GM21360 (cell line): ENCODE data around the gene NOB1.
"Not testable (repeated sequence)": the region's sequence is repeated elsewhere in the genome, so short reads cannot be mapped to it uniquely, and the experiment has no call there.

Source experiments
- ATAC-seq: cut with Tn5 transposase; IDR thresholded peaks from one replicate; pipeline ENCODE4 v1.9.1; 2021; ENCODE audit warnings: mild to moderate bottlenecking, moderate library complexity; ENCODE audit not compliant: unreplicated experiment

The NOB1 gene

DNA sequence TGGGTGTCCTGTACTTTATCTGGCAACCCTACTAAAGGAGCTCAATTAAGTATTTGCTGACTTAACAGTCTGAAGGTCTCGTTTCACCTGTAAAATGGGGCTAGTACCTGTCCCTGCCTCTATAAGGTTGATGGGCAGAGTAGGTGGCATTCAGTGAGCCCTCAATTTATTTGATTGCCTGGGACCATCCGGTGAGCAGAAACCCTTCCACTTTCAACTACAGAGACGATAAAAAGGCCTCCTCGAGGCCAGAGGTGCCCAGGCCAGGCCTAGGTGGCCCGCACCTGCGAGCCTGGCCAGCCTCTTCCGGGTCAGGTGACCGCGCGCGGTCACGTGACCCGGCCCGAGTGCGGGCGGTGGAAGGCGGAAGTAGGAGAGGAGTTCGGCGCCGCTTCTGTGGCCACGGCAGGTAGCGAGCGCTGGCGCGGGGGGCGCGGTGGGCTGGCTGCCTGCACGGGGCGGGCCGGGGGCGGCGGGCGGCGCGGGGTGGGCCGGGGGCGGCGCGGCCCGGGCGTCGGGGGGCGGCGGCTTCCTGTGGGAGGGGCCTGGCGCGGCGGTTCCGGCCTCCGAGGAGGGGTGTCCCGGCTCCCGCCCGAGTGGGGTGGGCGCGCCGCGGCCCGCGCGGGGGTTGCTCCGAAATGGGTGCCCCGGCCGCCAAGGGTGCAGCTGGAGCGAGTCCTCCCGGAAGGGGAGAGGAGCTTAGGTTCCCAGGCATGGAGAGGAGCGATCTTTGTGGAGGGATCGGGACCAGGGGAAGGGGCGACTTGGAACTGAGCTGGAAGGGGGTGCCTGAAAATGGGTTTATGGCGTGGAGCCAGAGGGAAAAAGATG, 7.5 kb upstream of the NOB1 start, which contains the start of gene WWP2:
TSS of gene WWP2 (plus strand) at position 350 of the 831 bp plus-strand sequence. CDS start 24,679 bp downstream, outside the sequence.
- peak; percentile 87 for ATAC-seq

DNA sequence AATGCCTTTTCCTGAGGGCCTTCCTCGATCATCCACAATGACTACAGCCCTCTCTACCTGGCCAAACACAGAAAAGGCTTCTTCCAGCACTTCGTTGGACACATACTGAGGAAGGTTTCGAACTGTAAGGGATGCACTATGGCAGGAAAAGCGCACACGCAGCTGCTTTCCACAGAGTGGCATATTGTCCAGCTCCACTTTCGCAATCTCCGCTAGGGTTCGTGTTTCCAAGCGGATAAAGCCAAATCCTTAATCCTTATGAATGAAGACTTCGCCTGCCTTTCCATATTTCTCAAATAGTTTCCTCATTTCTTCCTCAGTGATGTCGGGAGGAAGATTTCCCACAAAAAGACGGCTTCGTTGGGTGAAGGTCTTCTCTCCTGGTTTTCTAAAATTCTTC, 2.6 kb upstream of the NOB1 start:
- ATAC-seq: not testable (repeated sequence)

DNA sequence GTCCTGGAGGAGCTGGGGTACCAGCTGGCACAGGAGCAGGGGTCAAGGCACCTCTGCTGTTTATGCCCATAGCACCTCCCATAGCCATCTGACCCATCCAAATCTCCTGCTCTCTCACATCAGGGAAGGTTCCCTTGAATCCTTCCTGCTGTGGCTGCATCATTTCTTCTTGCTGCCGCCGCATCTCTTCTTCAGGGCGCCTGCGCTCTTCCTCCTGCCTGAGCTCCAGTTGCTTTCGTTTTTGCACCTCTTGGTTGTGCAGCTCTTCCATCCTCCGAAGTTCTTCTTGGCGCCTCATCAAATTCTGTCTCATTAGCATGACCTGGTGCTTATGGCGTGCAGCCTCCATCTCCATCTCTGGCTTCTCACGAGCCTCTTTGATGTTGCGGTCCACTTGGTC, 2.0 kb upstream of the NOB1 start:
- no peak for ATAC-seq

DNA sequence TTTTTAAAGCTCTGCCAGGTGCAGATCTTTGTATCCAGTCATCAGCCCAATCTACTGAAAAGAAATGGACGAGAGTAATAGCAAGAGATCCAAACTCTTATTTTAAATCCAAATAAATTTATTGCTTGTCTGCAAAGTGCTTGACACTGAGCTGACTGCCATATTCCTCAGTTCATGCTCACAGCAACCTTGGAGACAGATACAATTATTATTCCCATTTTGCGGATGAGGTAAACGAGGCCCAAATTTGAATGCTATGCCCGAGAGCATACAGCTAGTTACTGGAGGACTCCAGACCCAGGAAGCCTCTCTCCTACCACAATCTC, 620 bp downstream of the NOB1 start:
- no peak for ATAC-seq

DNA sequence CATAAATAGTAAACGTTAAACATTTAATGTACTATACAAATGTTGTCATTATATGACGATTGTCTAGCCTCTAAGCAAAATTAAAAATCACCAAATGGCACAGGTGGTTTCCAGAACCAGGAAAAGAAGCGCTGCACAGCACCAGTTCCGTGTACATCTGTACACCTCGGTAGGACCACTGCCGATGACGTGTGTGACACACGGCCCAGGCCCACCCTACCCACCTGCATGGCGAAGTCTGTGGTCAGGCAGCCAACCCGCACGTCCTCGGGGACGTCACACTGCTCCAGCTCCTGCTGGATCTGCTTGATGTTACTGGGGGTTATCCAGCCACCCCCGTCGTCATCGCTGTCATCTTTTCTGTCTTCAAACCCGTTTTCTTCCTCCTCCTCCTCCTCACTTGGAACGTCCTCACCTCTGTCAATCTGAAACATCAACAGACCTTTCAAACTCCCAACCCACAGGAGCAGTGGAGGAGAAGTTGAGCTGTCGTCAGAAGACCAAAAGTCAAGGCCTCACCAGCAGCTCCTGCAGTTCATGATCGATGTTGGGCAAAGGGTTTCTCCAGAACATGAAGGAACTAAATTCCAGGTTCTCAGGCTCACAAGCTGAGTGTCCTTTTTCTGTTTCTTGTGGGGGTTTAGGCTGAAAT, 5.9 kb downstream of the NOB1 start:
- no peak for ATAC-seq

DNA sequence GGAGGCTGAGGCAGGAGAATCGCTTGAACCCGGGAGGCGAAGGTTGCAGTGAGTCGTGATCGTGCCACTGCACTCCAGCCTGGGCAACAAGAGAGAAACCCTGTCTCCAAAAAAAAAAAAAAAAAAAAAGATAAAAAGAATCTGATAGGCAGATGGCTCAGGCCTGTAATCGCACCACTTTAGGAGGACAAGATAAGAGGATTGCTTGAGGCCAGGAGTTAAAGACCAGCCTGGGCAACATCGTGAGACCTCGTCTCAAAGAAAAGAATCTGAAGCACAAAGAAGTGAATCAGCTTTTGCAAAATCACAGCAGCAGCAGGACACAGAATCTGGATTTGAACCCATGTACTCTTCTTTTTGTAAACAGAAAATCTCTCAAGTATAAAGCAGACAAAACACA, 7.6 kb downstream of the NOB1 start:
- no peak for ATAC-seq

DNA sequence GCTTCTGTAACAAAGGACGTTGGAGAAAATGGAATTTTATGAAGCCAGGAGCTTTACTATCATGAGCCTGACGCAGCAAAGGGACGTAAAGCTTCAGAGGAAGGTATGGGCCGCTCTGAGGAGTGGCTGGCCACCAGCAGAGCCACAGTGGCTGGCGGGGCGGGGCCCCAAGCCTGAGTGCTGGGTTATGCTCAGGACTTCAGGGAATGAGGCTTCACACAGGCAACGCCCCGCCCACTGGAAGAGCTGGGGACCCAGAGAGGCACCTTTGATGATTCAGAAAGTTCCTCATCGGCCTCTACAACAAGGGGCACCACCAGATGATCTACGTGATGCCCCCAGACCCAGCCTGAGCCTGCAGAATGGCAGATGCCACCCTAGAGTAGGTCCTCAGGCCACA, 8.8 kb downstream of the NOB1 start:
- ATAC-seq: no peak

DNA sequence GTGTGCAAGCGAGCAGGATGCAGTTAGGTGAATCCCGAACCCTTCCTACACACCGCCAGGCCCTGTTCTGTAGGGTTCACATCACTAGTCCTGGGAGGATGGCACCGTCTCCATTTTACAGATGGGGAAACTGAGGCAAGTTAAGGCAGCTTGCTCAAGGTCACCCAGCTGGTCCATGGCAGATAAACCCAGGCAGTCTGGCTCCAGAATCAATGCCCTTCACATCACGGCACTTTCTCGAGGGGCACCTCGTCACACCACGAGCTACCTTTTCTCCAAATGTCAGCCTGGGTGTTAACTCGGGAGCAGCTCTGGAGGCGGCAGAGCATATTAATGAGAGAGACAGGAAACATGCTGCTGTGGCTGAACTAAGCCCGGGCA, 9.5 kb downstream of the NOB1 start:
- no peak for ATAC-seq

DNA sequence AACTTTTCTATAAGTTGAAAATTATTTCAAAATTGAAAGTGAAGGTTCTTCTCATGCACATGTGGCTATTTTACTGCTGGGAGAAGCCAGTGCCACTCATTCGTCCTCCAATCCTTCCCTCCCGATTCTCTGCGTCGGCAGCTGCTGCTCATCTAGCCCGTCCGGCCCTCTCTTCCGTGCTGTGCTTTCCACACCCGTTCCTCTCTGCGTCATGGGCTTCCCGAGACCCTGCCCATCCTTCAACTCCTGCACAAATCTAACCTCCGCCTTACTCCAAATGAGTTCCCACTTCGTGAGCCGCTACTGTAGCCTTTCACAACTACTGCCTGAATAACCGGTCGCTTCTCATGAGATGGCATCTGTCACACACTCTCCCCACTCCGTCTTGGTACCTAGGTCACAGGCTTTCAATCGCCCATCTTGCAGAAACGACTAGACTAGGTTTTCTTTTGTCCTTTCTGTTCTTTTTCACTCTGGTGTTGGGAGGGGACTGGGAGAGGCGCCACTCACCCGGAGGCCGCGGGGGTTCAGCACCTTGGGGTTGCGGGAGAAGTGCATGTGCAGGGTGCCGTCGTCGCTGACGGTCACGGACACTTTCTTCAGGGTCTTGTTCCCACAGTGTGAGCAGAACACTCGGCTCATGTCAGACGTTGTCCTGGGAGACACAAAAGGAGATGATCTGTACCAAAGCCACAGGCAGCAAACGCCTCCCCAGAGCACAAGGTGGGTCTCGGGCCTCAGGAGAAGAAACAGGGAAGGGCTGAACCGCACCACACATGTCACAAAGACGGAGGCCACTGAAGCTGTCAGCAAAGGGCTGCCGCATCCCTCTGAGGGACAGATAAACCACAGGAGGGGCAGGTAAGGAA, 10.1 kb downstream of the NOB1 start:
- no peak for ATAC-seq

DNA sequence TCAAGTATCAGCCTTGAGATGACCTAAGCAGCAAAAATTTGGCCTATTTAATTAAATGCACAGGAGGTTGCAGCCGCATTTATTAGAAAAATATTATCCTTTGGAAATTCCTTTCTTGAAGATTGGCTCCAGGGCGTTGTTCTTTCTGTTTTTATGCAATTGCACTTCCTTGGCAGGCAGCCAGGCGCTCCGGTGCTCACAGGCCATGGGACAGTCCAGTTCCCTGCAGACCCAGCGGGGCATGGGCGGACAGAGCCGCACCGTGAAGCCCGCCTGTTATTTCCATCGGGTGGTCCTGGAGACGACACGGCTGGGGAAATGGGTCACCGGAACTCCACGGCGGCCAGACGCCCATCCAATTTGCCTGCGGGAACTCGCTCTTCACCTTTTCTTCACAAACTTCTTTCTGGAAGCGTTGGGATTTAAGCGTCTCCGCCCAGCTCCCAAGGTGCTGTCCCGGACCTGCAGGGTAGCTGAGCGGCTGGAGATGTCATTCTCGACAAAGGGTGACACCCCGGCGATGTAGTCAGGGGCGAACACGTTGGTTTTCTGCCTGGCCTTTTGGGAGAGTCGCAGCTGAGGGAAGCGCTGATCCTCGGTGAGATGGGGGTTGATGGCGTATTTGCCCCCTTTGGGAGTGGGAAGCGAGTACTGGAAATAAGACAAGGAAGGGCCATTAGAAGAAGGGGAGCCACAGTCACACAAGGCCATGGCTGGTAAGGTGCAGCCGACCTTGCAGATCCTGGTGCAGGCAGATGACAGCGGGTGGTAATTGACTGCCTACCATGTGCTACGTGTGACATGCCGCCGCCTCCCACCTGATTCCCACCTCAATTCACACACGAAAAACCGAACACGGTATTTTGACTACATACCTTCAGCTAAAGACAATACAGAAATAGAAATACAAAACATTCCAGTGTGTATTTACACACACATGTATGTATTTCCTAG, 12.5 kb downstream of the NOB1 start:
- no peak for ATAC-seq

DNA sequence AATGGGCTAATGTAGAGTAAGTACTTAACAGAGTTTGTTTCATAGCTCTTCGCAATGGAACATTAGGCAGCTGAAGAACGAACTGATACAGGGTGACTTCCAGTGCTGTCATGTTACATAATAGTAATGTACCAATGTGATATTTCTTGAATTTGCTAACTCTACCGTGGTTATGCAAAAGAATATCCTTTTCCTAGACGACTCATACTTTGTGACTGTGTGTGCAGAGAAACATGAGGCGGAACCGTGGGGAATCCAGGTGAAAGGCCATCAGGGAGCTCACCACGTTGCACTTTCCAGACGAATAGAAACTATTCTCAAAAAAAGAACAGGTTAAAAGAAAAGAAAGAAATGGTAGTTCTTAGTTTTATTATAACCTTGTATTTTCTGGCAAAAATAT, 13.2 kb downstream of the NOB1 start:
- ATAC-seq: no peak

DNA sequence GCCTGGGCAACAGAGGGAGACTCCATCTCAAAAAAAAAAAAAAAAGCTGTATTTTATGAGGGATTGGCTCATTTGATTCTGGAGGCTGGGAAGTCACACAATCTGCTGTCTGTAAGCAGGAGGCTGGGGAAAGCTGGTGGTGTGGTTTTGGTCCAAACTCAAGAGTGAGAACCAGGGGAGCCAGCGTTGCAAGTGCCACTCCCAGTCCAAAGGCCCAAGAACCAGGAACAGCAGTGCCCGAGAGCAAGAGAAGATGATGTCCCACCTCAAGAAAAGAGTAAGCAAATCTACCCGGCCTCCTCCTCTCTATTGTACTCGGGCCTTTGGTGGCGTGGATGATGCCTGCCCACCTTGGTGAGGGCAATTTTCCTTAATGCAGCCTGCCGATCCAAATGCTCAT, 22.6 kb downstream of the NOB1 start:
- ATAC-seq: no peak

DNA sequence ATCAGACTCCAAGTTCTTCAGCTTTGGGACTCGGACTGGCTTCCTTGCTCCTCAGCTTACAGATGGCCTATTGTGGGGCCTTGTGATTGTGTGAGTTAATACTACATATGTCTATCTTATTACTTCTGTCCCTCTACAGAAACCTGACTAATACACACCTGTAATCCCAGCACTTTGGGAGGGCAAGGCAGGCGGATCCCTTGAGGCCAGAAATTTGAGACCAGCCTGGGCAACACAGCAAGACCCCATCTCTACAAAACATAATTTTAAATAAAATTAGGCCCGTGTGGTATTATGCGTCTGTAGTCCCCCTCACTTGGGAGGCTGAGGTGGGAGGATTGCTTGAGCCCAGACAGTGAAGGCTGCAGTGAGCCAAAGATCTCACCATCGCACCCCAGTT, 23.4 kb downstream of the NOB1 start:
- ATAC-seq: not testable (repeated sequence)

DNA sequence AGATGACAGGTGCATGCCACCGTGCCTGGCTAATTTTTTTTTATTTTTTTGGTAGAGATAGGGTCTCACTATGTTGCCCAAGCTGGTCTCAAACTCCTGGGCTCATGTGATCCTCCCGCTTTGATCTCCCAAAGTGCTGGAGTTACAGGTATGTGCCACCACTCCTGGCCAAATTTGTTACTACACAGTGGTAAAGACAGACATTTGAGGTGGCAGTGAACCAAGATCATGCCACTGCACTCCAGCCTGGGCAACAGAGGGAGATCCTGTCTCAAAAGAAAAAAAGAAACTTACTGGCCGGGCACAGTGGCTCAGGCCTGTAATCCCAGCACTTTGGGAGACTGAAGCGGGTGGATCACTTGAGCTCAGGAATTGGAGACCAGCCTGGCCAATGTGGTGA, 25.7 kb downstream of the NOB1 start:
- ATAC-seq: not testable (repeated sequence)

DNA sequence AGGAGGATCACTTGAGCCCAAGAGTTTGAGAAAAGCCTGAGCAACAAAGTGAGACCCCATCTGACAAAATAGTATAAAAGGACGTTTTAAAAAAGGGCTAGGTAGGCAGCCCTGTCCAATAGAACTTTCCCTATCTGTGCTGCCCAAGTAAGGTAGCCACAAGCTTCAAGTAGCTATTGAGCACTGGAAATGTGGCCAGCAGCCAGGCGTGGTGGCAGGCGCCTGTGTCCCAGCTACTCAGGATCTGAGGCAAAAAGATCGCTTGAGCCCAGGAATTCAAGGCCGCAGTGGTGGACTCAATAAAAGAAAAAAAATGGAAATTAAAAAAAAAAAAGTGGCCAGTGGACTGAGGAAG, 26.8 kb downstream of the NOB1 start:
- no peak for ATAC-seq

DNA sequence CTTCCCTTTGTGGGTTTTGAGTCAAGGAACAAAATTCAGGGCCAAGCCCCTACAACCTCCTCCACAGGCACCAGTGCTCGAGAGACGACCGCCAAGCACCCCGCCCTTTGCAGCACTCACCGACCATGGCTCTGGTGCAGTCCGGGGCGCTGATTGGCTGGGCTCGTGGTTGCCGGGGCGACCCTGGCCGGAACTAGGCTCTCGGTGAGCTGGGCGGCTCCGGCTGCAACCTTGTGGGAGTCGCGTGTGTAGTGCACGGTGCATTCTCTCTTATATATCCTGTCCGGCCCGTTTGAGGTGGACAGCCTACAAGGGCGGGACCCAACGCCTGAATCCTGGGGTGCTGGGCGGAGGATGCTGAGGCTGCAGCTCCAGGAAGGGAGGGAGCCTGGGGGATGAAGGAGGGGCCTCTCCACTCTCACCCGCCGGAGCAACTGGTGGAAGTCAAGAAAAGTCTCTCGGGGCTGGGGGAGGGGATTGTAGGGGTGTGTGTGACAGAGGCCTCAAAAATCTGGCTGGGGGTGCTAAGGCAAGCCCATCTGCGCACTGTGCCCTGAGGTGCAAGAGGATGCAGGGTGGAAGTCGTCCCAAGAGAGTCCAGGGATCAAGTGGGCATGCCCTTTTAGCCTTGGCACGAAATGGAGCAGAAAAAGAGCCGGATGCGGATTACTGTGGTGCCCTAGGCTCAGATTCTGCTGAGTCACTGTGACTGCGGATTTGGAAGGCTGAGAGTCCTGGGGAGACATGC, 28.2 kb downstream of the NOB1 start, which contains the start of gene NQO1:
TSS of gene NQO1 (minus strand) at position 248 of the 748 bp plus-strand sequence. CDS start at position 127, 121 bp downstream.
- peak; percentile 95 for ATAC-seq

DNA sequence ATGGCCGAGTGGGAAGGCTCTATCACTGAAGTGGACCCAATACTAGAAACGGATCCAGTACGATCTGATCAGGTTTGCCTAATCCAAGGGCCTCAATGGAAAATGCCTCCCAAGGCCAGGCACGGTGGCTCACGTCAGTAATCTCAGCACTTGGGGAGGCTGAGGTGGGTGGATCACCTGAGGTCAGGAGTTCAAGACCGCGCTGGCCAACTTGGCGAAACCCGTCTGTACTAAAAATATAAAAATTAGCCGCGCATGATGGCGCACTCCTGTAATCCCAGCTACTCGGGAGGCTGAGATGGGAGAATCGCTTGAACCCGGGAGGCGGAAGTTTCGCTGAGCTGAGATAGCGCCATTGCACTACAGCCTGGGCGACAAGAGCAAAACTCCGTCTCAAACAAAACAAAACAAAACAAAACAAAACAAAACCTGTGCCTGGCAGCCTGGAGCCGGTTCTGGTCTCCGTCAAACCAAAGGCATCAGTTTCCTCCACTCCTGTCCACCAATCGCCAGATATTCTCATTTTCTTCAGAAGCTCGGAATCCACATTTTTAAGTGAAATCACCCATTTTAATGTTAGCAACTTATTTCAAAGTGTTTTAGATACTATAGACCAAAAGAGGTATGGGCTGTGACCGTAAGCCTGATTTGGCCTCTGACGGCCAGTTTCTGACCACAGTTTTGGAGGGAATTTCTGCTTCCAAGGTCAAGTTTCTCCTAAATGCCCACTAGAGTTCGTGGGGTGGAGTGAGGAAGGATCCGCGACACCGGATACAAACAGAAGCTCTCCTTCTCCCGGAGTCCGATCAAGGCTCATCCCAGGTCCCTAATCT, 29.0 kb downstream of the NOB1 start:
- ATAC-seq: no peak

DNA sequence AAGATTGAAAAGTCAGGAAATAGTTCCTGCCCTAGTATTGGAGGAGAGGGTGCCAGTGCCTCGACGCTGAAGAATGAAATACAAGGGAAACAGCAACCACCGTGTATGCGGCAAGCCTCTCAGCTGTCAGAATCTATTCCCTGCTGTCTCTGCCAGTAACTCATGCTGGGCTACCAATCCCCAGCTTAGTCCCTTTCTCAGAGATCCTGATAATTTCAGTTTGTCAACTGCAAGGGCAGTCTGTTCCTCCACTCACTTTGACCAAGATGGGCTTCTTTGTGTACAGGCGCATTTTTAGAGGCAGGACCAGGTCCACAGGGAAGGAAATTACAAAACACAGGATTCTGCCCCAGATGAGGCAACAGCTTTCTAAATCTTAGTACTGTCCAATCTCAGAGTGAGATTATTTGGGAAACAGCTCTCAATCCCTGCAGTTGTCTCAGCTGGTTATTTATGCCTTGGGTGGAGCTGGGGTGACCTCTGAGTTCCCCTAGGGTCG, 29.7 kb downstream of the NOB1 start:
- no peak for ATAC-seq

DNA sequence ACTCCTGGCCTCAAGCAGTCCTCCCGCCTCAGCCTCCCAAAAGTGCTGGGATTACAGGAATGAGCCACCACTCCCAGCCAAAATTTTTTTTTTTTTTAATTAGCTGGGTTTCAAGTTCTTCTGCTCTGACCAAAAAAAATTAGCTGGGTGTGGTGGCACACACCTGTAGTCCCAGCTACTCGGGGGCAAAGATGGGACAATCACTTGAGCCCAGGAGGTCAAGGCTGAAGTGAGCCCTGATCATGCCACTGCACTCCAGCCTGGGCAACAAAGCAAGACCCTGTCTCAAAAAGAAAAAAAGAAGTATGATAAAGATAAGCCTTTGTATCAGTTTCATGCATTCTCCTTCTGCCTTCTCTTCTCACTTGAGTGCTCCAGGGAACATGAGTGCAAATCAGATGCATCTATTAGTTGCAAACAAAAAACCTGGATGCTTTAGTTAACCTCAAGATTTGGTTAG, 30.3 kb downstream of the NOB1 start:
- ATAC-seq: no peak
